AG04450 (cell line): ENCODE measurements around the gene PRKRA. TPM values are rescaled to one million over a fixed set of nuclear protein-coding genes. Genes with fewer than 3 reads are reported as not detected.

Experiments used
- CTCF ChIA-PET: fragments of 300-600, 350-600 bp; formaldehyde crosslinking; extraction: SDS; loops from one replicate; lab custom pipeline; 2022; ENCODE audit warnings: antibody characterized with exemption, inconsistent platforms; lab: Charles Lee
- POLR2A ChIA-PET: fragments of 350-600 bp; formaldehyde crosslinking; extraction: SDS; loops from one replicate; lab custom pipeline; 2021; ENCODE audit warnings: antibody characterized with exemption, inconsistent platforms; lab: Yijun Ruan, JAX
- DNase-seq: peaks from one replicate; pipeline ENCODE4 v3.0.0-alpha.2; 2011; ENCODE audit warnings: low read depth, low spot score
- H3K27ac ChIP-seq: one replicate; pipeline ENCODE4 v1.5.1; 2012; ENCODE audit warnings: low read depth, low read length, control low read depth
- H3K27me3 ChIP-seq: one replicate; pipeline ENCODE4 v1.6.0; 2012; ENCODE audit warnings: low read length; ENCODE audit not compliant: control insufficient read depth, insufficient read depth
- H3K4me3 ChIP-seq: 2 replicates; pipeline ENCODE4 v1.5.1; 2011; ENCODE audit warnings: mild to moderate bottlenecking, low read depth, low read length, control low read depth
- H3K9me3 ChIP-seq: 2 replicates; pipeline ENCODE4 v1.5.1; 2012; ENCODE audit warnings: low read length; ENCODE audit not compliant: control insufficient read depth, insufficient read depth
- polyA minus RNA-seq: library from RNA; depleted of rRNA, polyadenylated mRNA; stranded (reverse); fragments of >200 nt; gene quantifications from 2 replicates; pipeline ENCODE4 v1.2.3, GENCODE V29; 2011; rRNA and poly(A)+ RNA removed
- polyA plus RNA-seq: library from polyadenylated mRNA; depleted of rRNA; stranded (reverse); fragments of >200 nt; gene quantifications from 2 replicates; pipeline ENCODE4 v1.2.3, GENCODE V29; 2011; rRNA removed
- TF ChIP-seq, protein P1 (sequence below): IDR thresholded peaks from 2 replicates; pipeline ENCODE4 v1.5.1; 2011; ENCODE audit warnings: low read depth, low read length, control low read depth, inconsistent platforms

The PRKRA gene
- polyA plus RNA-seq: 47.5 and 58.6 TPM in 2 replicates
- 30.2 and 43.4 TPM in 2 replicates for polyA minus RNA-seq

- H3K9me3 ChIP-seq: no peaks in the 10 kb centered on the region; the same call in 1 of the 2 replicates
- ChIA-PET CTCF (interaction anchor here (0.6 to 2.4 kb wide), 2 partner anchors 49 to 319 kb away, joined by 4 to 8 read pairs; no protein-coding TSS in a partner anchor), POLR2A (interaction anchor here (0.6 to 1.5 kb wide), 12 partner anchors 10 to 1190 kb away, joined by 3 to 13 read pairs (median 3); partner anchors contain the start of genes PLEKHA3 and RBM45)
- H3K4me3 ChIP-seq: peak within 1 kb of the TSS; percentile 86
- TF ChIP-seq, protein P1, sequence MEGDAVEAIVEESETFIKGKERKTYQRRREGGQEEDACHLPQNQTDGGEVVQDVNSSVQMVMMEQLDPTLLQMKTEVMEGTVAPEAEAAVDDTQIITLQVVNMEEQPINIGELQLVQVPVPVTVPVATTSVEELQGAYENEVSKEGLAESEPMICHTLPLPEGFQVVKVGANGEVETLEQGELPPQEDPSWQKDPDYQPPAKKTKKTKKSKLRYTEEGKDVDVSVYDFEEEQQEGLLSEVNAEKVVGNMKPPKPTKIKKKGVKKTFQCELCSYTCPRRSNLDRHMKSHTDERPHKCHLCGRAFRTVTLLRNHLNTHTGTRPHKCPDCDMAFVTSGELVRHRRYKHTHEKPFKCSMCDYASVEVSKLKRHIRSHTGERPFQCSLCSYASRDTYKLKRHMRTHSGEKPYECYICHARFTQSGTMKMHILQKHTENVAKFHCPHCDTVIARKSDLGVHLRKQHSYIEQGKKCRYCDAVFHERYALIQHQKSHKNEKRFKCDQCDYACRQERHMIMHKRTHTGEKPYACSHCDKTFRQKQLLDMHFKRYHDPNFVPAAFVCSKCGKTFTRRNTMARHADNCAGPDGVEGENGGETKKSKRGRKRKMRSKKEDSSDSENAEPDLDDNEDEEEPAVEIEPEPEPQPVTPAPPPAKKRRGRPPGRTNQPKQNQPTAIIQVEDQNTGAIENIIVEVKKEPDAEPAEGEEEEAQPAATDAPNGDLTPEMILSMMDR: no peak
- no peaks in the 10 kb centered on the region for H3K27me3 ChIP-seq
- peak; percentile 95 for DNase-seq
- H3K27ac ChIP-seq: peak within 1 kb of the TSS; percentile 97
Observed at GRCh38 chr2:178450774-178451525, at the start of gene PRKRA, which contains the start of gene PJVK. Gene PRKRA, minus strand, starts transcription at chr2:178451175. Its CDS starts 145 bp downstream, at chr2:178451030. Gene PJVK, plus strand, starts transcription at chr2:178451378. Its CDS starts 2,032 bp downstream, at chr2:178453410.

DNA sequence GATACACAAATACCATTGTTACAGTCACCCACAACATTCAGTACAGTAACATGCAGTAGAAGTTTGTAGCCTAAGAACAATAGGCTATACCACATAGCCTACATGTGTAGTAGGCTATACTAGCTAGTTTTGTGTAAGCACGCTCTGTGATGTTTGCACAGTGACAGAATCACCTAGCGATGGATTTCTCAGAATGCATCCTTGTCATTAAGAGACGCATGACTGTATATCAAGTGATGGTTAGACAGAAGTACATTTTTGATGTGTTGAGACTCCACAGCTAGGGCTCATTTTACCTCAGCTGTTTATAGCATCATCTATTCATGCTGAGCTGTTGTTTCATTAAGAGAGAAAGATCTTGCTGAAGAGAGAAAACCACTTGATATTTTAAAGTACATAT is 48.7 kb upstream of the PRKRA start:
- no peak for DNase-seq
- CTCF ChIA-PET: no interaction called here
- POLR2A ChIA-PET: no interaction called here
- no peaks in the 10 kb centered on the region for H3K9me3 ChIP-seq
- H3K4me3 ChIP-seq: no peak overlapping the region
- no peak overlapping the region for H3K27ac ChIP-seq
- H3K27me3 ChIP-seq: no peaks in the 10 kb centered on the region
- TF ChIP-seq, protein P1: no peak

- no peaks in the 10 kb centered on the region for H3K9me3 ChIP-seq
- no peaks in the 10 kb centered on the region for H3K27me3 ChIP-seq
- TF ChIP-seq, protein P1: no peak
- ChIA-PET POLR2A (no interaction called here), CTCF (interaction anchor here (2.4 kb wide), 1 partner anchor 83 kb away, joined by 6 read pairs; no protein-coding TSS in a partner anchor)
- H3K27ac ChIP-seq: no peak overlapping the region
- no peak for DNase-seq
- no peak overlapping the region for H3K4me3 ChIP-seq
Observed at GRCh38 chr2:178498137-178498536, 47.2 kb upstream of the PRKRA start.

DNA sequence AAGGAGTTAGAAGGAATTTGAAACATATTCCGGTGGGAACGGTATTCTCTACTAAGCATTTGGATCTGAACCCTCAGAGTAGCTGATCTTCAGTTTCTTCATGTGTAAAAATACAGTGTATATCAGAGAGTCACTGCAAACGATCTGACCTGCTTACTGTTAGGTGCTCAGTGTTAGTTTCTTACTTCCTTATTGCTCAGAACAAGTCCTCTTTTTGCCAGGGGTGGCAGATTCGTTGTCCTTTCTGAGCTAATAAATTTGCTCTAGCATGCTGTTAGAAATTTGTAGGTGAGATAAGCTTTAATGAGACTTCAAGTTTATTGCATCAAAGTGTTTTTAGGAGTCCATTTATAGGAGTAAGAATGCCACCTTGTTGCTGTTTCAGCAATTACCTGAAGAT is 45.1 kb upstream of the PRKRA start:
- Histone ChIP-seq H3K27ac (no peak overlapping the region), H3K4me3 (no peak overlapping the region), H3K9me3 (no peaks in the 10 kb centered on the region), H3K27me3 (no peaks in the 10 kb centered on the region)
- no peak for DNase-seq
- ChIA-PET CTCF (interaction anchor here (2.4 kb wide), 1 partner anchor 81 kb away, joined by 6 read pairs; no protein-coding TSS in a partner anchor), POLR2A (no interaction called here)
- TF ChIP-seq, protein P1: no peak

DNA sequence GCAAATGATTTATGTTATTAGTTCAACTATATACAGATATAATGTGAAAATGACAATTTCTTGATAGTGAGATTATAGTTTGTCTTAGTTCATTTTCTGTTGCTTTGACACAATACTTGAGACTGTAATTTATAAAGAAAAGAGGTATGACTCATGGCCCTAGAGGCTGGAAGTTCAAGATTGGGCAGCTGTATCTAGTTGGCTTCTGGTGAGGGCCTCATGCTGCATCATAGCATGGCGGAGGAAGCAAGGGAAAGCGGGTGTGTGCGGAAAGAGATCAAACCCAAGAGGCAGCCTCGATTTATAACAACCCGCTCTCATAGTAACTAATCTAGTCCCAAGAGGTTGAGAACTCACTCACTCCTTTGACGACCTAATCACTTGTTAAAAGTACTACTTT is 40.6 kb upstream of the PRKRA start:
- DNase-seq: no peak
- CTCF ChIA-PET: interaction anchor here (0.6 to 1.0 kb wide), 2 partner anchors 10 to 12 kb away, joined by 3 read pairs; partner anchors contain the start of gene PLEKHA3
- TF ChIP-seq, protein P1: no peak
- POLR2A ChIA-PET: no interaction called here
- Histone ChIP-seq H3K27ac (no peak overlapping the region), H3K9me3 (no peaks in the 10 kb centered on the region), H3K4me3 (no peak overlapping the region), H3K27me3 (no peaks in the 10 kb centered on the region)
